ENCODE measurements around the gene DES.

DNA sequence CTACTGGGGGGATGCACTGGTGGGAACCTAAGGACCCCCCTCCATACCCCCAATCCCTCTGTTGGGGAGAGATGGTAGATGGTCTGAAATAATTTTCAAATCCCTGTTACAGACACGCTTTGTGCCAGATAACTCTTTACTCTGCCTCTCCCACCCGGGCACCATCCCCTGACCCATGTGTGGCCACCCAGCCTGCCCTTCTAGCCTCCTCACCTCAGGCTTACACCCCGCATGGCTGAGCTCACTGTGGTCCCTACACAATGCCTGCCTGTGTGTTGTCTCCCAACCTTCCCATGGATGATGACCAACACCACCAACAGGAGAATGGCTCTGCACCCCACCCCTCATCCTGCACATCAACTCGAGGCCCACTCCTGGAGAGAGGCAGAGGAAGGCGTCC is 31.4 kb downstream of the DES start:
- TF ChIP-seq, protein P1, sequence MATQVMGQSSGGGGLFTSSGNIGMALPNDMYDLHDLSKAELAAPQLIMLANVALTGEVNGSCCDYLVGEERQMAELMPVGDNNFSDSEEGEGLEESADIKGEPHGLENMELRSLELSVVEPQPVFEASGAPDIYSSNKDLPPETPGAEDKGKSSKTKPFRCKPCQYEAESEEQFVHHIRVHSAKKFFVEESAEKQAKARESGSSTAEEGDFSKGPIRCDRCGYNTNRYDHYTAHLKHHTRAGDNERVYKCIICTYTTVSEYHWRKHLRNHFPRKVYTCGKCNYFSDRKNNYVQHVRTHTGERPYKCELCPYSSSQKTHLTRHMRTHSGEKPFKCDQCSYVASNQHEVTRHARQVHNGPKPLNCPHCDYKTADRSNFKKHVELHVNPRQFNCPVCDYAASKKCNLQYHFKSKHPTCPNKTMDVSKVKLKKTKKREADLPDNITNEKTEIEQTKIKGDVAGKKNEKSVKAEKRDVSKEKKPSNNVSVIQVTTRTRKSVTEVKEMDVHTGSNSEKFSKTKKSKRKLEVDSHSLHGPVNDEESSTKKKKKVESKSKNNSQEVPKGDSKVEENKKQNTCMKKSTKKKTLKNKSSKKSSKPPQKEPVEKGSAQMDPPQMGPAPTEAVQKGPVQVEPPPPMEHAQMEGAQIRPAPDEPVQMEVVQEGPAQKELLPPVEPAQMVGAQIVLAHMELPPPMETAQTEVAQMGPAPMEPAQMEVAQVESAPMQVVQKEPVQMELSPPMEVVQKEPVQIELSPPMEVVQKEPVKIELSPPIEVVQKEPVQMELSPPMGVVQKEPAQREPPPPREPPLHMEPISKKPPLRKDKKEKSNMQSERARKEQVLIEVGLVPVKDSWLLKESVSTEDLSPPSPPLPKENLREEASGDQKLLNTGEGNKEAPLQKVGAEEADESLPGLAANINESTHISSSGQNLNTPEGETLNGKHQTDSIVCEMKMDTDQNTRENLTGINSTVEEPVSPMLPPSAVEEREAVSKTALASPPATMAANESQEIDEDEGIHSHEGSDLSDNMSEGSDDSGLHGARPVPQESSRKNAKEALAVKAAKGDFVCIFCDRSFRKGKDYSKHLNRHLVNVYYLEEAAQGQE (IDR thresholded peaks at IDR 0.05; ENCODE audit: low read depth), result no peak
- no peak for TF ChIP-seq CEBPB (IDR thresholded peaks at IDR 0.05)
- TF ChIP-seq YY1 (IDR thresholded peaks at IDR 0.05; ENCODE audit: low read depth), result no peak
- TF ChIP-seq EP300 (IDR thresholded peaks at IDR 0.05; ENCODE audit: borderline replicate concordance), result no peak
- TF ChIP-seq RAD21 (IDR thresholded peaks at IDR 0.05; ENCODE audit: low read depth), result no peak
- TF ChIP-seq TAF1 (IDR thresholded peaks at IDR 0.05; ENCODE audit: low read depth), result no peak
- no peak for TF ChIP-seq TEAD4 (IDR thresholded peaks at IDR 0.05)
- TF ChIP-seq, protein P2, sequence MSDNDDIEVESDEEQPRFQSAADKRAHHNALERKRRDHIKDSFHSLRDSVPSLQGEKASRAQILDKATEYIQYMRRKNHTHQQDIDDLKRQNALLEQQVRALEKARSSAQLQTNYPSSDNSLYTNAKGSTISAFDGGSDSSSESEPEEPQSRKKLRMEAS (IDR thresholded peaks at IDR 0.05), result no peak
- no peak for TF ChIP-seq TCF12 (IDR thresholded peaks at IDR 0.05; ENCODE audit: low read depth)
- no peak for TF ChIP-seq EGR1 (IDR thresholded peaks at IDR 0.05)
- no peak for TF ChIP-seq FOXM1 (IDR thresholded peaks at IDR 0.05; ENCODE audit: borderline replicate concordance, low read depth)
